HG02938 (cell line): Measurements from ENCODE around the gene CAGE1.

ENCODE experiments used
- ATAC-seq: cut with Tn5 transposase; IDR thresholded peaks from one replicate; pipeline ENCODE4 v1.9.1; 2021; ENCODE audit warnings: mild to moderate bottlenecking, moderate library complexity; ENCODE audit not compliant: unreplicated experiment

Gene CAGE1

DNA sequence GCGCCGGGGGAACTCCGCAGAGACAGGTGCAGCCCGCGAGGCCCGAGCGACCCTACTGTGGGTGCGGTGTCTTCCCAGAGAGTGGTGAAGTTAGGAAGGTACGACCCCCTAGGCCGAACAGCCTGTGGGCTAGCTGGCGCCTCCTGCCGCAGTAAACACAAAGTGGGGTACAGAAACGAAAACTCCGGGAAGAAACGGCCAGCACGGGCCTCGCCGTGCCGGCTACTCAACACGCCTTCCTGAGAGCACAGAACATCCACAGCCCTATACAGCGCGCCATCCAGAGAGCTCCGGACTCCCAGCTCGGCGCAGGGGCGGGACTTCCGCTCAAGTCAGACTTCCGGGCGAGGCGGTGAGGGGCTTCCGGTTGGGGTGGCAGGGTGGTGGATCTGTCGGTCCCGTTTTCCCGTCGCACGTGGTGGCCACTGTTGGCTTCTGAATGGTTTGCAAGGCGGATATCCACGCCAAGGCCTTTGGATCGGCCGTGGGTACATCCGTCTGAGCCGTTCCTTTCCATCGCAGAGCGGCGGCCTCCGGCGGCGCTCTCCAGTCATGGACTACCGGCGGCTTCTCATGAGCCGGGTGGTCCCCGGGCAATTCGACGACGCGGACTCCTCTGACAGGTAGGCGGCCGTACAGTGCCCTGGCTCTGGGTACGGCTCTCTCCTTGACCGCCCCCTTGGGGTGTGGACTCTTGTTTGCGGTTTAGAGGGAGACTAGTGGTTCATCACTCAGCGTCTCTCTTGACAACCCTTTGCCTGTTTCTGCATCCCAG lies at the start of gene CAGE1, which contains the start of gene RIOK1:
CAGE1 (minus strand) TSS at position 292 of the 775 bp plus-strand sequence. CDS start 2,569 bp downstream, outside the sequence.
RIOK1 (plus strand) TSS at position 358 of the 775 bp plus-strand sequence; CDS start at position 553, 195 bp downstream.
- ATAC-seq = peak; percentile 95

DNA sequence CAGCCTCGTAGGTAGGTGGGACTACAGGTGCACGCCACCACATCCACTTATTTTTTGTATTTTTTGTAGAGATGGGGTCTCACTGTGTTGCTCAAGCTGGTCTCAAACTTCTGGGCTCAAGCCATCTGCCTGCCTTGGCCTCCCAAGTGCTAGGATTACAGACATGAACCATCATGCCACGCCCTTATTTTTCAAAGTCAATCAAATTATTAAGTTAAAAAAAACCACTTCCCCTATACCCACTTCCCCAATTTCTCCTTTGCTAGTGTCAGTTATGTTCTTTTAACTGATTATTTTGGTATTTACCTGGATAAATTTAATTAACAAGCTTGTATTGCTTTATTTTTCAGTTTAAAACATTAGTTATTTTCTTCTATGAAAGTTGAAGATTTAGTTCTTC lies 49.7 kb upstream of the CAGE1 start:
- no peak for ATAC-seq

DNA sequence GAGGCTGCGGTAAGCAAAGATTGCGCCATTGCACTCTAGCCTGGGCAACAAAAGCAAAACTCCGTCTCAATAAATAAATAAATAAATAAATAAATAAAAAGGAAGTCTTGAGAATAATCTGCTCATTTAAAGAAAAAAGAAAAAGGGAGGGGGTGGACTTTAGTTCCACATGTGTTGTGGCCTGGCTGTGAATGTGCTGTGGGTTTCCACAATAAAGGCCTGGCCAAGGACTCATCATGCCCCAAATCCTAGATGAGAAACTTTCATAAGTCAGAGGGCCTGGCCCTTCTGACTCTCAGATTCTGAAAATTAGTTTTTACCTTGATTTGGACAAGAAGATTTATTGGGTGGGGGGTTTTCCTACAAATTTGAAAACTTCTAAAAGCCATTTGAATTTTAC lies 48.5 kb upstream of the CAGE1 start:
- no peak for ATAC-seq

DNA sequence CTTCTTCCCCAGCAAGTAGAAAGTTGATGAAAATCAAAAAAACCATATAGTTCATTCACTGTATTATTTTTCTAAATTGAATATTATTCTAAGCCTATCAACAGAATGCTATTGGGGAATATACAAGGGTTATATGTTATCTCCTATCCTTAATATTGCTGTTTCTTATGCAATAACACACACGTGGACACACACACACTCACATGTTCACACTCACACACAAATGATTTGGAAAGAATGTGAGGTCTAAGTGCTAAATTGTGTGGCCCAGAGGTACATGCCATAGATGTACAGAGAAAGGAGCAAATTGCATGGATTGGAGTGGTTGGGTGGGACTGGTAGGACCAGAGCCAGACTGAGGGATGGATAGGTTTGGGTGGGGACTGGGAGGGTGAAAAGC lies 45.1 kb upstream of the CAGE1 start:
- ATAC-seq = no peak

DNA sequence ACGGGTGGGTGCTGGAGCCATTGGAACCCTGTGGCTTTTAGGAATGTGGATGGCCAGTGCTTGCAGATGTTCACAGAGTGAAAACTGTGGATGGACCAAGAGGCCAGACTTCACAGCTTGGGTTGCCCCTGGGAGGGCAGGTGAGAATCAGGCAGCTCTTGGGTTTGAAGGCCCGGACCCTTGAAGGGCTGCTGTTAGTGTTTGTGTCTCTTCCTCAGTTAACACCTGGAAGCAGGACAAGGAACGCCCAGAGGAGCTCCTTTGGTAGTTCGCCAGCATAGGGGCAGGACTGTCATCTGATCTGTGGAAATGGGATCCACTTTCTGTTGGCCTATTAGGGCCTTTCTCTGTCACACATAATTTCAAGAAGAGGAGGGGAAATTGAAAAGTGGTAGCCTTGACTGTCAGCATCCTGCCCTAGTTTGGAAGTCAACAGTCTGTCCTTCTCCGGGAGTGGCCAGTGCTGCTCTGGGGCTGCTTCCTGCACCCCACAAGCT lies 43.6 kb upstream of the CAGE1 start:
- no peak for ATAC-seq

DNA sequence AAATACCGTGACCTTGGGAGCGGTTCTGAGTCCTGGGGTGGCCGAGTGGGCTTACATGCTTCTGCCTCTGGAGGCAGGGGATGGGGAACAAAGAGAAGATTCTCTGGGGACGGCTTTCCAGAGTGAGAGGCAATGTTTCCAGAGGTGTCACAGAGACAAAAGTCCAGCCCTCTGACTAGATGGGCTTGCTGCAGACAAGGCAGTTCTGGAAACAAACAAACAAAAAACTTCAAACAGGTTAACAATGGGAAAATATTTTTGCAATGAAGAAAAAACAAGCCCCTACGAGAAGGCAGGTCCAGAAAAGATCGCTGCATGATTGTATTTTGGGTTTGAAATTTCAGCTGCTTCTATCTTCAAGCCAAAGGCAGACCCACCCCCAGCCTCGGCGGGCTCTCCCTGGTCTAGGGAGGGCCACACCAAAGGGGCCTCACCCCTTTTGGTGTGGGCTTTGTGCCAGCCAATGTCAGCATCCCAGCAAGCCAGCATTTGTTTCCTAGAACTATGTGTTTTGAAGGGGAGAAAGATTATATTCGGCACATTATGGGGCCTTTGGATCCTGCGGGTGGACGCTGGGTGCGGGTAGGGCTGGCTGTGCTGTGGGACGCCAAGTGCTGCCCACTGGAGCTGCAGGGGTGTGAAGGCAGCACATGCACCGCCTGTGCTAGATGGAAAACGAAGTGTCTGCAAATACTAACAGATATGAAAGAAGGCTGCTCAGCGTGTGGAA lies 43.0 kb upstream of the CAGE1 start:
- ATAC-seq = no peak

DNA sequence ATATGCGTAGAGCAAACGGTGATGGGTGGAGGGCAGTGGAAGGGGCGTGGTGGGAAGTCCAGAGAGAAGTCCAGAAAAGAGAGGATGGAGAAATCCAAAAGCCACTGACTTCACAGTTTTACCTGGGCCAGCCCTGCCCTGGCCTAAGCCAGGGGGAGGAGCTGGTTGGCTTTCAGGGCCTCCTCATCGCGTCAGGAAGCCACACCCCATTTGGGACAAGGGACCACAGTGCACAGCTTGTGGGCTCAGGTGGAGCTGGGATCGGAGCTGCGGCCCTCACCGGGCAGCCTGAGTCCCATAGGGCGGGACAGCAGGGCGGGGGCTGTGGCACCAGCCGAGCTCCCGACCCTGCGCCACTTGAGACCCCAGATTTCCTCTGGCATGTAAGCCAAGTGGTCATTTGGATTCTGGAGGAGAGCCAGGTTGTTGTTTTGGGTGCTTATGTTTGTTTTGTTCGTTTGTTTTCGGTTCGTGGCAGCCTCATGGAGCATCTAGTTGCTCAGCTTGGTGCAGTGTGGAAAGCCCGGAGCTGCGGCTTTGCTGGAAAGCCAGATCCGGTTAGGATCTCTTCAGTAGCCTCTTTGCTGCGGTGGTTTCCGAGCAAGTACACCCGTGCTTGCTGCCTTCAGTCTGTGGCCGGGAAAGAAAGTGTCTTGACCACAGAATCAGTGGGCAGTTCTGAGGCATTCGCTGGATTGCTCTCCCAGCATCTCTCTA lies 42.3 kb upstream of the CAGE1 start:
- ATAC-seq = no peak

DNA sequence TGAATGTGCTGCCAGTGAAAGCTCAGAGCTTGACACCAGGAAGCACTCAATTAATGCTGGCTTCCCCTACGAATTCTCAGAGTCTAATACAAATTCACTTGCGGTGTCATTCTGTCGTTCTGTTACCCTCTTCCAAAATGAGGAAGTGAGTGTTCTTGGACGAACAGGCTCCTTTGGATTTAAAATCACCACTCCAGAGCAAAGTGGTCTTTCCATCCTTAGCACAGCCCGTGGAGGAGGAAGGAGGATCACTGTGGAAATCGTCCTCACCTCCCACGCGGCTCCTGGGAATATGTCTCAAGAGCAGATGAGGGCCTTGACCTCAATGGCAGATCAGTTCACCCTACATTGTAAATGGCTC lies 41.8 kb upstream of the CAGE1 start:
- no peak for ATAC-seq

GRCh38 chr6:7426447-7427169 lies 37.1 kb upstream of the CAGE1 start:
- ATAC-seq = no peak

DNA sequence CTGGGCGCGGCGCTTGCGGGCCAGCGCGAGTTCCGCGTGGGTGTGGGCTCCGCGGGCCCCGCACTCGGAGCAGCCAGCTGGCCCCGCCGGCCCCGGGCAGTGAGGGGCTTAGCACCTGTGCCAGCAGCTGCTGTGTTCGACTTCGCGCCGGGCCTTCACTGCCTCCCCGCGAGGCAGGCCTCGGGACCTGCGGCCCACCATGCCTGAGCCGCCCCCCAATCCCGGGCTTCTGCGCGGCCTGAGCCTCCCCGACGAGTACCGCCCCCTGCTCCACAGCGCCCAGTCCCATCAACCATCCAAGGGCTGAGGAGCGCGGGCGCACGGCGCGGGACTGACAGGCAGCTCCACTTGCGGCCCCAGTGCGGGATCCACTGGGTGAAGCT lies 36.3 kb upstream of the CAGE1 start:
- ATAC-seq = no peak

DNA sequence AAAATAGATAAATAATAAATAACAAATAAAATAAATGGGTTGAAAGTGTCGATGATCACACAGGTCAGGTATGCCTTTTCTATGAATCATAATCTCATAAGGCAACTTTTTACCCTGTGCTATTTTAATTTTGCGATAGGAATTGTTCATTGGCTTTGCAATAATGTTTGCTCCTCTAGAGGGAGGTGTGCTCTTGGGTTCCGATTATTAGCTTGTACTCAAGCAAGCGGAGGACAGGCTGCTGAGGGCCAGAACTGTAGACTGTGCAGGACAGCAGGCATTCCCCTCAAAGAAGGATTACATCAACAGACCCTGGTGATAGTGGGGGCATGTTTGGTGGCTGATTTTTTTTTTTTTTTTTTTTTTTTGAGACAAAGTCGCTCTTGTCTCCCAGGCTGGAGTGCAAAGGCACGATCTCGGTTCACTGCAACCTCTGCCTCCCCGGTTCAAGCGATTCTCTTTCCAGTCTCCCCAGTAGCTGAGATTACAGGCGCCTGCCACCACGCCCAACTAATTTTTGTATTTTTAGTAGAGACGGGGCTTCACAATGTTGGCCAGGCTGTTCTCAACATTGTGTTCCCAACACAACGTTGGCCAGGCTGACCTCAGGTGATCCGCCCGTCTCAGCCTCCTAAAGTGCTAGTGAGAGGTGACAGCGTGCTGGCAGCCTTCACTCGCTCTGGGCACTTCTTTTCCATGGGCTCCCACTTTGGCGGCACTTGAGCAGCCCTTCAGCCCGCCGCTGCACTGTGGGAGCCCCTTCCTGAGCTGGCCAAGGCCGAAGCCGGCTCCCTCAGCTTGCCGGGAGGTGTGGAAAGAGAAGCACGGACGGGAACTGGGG lies 35.6 kb upstream of the CAGE1 start:
- ATAC-seq = no peak

DNA sequence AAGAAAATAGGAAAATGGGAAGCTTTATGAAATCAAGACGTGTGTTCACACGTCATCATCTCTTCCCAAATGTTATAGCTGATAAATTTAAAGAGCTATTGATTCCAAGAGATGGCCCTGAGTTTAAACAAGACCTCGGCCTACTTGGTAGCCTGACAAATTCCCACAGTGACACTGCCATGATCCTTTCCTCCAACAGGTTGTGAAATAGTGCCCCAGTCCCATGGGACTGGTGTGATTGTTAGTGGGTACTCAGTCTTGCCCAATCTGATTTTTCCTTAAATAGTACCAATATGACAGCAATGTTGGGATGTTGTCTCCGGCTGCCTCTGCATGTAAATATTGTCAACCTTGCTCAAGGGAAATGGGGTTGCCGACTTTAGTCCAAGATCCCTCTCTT lies 34.5 kb upstream of the CAGE1 start:
- ATAC-seq = no peak

DNA sequence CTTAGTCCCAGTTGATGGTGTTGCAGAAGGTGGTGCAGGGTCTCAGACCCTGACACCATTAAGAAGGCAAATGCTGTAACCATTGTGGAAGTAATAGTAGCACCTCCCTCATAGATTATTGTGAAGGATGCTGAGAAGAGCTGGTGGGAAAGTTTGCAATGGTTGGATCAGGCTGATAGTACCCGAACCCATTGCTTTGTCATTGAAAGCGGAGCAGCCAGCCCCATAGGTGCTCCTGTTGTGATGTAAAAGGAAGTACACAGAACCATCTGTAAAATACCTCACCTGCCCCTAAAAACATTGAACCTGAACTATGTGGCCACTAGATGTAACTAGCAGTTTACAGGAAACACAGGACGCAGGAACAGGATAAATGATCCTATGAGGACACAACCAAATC lies 31.5 kb upstream of the CAGE1 start:
- no peak for ATAC-seq

- no peak for ATAC-seq
Observed at GRCh38 chr6:7419065-7419464, 29.5 kb upstream of the CAGE1 start.

DNA sequence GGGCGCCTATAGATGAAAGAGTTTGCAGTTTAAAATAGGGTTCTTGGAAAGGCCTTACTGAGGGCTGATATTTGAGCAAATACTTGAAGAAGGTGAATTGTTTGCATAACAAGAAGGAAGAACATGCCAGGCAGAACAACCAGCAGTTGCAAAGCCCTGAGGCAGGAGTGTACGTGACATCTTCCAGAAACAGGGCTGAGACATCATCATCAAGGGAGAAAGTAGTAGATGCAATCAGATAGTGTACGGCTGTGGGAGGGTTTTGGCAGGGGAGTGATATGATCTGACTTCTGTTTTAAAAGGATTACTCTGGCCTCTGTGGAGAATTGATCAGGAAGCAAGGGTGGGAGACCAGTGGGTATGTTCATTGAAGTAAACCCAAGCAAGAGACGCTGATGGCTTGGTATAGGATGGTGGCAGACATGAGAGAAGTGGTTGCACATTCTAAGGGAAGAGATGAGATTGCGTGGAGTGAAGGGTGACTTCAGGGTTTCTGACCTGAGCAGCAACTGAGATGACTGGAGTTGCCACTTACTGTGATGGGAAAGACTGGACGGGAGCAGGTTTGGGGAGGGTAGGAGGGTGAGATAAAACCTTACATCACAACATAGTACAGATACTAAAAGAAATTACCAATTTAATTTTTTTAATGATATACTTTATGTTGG lies 28.8 kb upstream of the CAGE1 start:
- no peak for ATAC-seq

DNA sequence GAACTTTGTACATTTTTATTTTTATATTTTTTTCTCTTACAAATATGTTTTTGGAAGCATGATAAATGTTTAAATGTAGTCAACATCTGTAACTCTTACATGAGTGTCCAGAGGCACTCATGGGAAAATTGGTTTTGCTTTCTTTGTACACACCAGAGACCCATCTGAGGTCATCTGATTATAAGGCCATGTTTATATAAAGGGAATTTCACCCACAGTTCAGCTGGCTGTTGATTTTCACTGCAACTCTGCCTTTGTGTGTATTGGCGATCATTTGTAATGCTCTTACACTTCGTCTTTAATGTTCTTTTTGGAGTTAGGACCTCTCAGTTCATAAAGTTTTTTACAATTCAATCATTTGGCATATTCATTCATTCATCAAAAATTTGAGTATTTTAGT lies 28.1 kb upstream of the CAGE1 start:
- no peak for ATAC-seq

GRCh38 chr6:7414811-7415210 lies 25.3 kb upstream of the CAGE1 start:
- ATAC-seq = no peak

DNA sequence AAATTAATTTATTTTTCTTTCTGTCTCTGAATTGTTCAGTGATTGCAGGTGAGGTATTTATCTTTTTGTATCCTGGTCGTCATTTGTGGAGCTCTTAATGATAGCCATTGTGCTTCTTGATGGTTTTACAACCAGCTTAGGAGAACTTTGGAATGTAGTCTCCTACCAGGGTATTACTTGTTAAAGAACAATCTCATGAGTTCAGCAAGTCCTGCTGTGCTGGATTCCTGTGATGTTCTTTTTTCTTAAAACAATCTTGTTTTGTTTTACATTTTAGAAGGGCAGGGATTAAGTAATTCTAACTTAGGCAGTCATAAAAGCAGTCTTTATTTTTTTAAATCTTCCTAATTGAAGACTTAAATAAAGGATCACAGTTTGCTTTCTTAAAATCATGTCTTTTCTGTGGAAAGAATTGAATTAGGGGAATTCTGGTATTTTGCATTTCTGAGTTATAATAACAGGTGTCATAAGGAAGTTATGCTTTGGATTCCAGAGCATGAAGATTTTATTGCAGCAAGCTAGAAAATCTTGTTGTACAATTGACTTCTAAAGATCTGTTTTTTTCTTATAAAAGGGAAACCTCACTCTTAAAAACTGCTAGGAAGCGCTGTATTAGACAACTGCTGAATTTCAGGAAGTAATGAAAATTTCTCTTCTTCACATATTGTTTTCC lies 23.7 kb upstream of the CAGE1 start:
- no peak for ATAC-seq

- no peak for ATAC-seq
Observed at GRCh38 chr6:7411328-7411727, 21.8 kb upstream of the CAGE1 start.
